ENCODE results near the gene COLEC11. TPM values are rescaled to one million over a fixed set of nuclear protein-coding genes. Genes with fewer than 3 reads are reported as not detected.

Gene COLEC11
- total and polyA plus RNA-seq, 2 donors (not counting 1 experiment from before 2014, with no cell fraction given): not detected

DNA sequence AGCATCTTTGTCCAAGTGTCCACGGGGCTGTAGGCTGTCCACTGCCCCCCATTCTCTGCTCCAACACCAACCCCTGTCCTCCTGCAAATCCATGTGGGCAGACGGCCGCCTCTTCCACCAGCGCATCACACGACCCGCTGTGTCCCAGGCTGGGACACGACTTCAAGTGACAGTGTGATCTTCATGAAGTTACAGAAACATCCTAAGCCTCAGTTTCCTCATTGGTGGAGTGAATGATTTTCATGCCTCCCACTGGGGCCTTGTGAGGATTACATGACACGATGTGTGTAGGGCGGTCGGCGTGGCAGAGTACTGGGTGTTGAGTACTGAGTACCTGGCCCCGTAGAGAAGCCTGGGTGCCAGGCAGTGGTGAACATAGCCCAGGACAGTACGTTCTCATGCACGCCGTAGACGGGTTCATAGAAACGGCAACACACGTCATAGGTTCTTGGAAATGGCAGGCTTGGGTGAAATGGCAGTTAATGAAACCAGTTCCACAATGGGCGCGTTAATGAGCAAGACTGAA, 53.8 kb downstream of the COLEC11 start:
- no peak overlapping the region for H3K4me3 Mint-ChIP-seq
- ChIA-PET POLR2A (no interaction called here), CTCF (interaction anchor here (6.8 kb wide), 1 partner anchor 224 kb away, joined by 91 read pairs; no protein-coding TSS in a partner anchor)
- Histone ChIP-seq H3K79me2 (ENCODE audit: control insufficient read depth, insufficient read depth, low read length) (no peaks in the 10 kb centered on the region), H3K4me3 (ENCODE audit: control extremely low read depth in 1 of 5, extremely low read depth in 1 of 5, insufficient read depth in 1 of 5, low read depth in 2 of 5, low read length in 4 of 5) (no peak overlapping the region), H3K9ac (ENCODE audit: low read length) (no peak overlapping the region), H3K4me1 (ENCODE audit: control insufficient read depth in 2 of 2, insufficient read depth in 2 of 2, low read length in 2 of 2) (peaks cover 14 to 15% of the 10 kb centered on the region in 2 donors), H3K36me3 (replicated peaks in 1 of 2; ENCODE audit: control extremely low read depth in 1 of 2, control insufficient read depth in 1 of 2, extremely low read depth in 1 of 2, insufficient read depth in 2 of 2, low read length in 1 of 2) (no peaks in the 10 kb centered on the region), H3K27me3 (replicated peaks in 1 of 4; ENCODE audit: control extremely low read depth in 1 of 4, control insufficient read depth in 3 of 4, insufficient read depth in 4 of 4, low read length in 3 of 4) (peaks cover 0 to 16% (median 1%) of the 10 kb centered on the region in 4 experiments), H4K20me1 (ENCODE audit: control insufficient read depth, insufficient read depth, low read length, poor library complexity, severe bottlenecking) (no peaks in the 10 kb centered on the region), H3K4me2 (replicated peaks; ENCODE audit: low read depth, low read length, poor library complexity, severe bottlenecking) (no peak overlapping the region), H2AFZ (ENCODE audit: insufficient read depth, low read depth, low read length, poor library complexity, severe bottlenecking) (no peak overlapping the region), H3K9me3 (ENCODE audit: control extremely low read depth in 1 of 3, control insufficient read depth in 2 of 3, insufficient read depth in 1 of 3, low read length in 2 of 3) (no peaks in the 10 kb centered on the region), H3K27ac (ENCODE audit: low read length in 2 of 2) (no peak overlapping the region)
- WGBS (ENCODE audit: insufficient coverage): 92% methylated on average over 18 of the region's 20 CpGs
- peaks cover 14% of the 10 kb centered on the region for H3K4me1 Mint-ChIP-seq
- H3K27ac Mint-ChIP-seq: no peak overlapping the region
- TF ChIP-seq, protein P1, sequence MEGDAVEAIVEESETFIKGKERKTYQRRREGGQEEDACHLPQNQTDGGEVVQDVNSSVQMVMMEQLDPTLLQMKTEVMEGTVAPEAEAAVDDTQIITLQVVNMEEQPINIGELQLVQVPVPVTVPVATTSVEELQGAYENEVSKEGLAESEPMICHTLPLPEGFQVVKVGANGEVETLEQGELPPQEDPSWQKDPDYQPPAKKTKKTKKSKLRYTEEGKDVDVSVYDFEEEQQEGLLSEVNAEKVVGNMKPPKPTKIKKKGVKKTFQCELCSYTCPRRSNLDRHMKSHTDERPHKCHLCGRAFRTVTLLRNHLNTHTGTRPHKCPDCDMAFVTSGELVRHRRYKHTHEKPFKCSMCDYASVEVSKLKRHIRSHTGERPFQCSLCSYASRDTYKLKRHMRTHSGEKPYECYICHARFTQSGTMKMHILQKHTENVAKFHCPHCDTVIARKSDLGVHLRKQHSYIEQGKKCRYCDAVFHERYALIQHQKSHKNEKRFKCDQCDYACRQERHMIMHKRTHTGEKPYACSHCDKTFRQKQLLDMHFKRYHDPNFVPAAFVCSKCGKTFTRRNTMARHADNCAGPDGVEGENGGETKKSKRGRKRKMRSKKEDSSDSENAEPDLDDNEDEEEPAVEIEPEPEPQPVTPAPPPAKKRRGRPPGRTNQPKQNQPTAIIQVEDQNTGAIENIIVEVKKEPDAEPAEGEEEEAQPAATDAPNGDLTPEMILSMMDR (IDR thresholded peaks at IDR 0.05): no peak
- TF ChIP-seq EZH2 (IDR thresholded peaks at IDR 0.05; ENCODE audit: borderline replicate concordance, insufficient read depth, low read depth, low read length, poor library complexity, severe bottlenecking): no peak
- no peaks in the 10 kb centered on the region for H3K27me3 Mint-ChIP-seq
- ATAC-seq (ENCODE audit: low read depth) (no peak), DNase-seq (no peak)
- H3K9me3 Mint-ChIP-seq (ENCODE audit: insufficient read depth): no peaks in the 10 kb centered on the region
- intact Hi-C loops (cut with micrococcal nuclease): no loop called here

DNA sequence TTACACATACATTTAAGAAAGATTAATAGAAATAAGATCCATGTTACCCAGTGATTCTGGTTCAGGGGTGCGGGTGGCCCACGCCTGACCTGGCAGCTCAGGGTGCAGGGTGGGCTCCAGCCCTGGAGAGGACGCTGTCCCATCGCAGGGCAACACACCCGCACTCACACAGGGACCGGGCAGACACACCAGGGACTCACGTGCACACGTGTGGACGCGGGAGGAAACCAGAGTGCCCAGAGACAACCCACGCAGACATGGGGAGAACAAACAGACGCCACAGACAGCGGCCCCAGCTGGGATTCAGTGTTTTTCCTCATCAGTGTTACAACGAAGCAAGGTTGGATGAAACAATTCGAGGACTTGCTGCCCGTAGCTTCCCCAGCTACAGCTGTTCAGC, 54.7 kb downstream of the COLEC11 start:
- no peak overlapping the region for H3K27ac ChIP-seq (ENCODE audit: low read length in 2 of 2)
- no peak overlapping the region for H3K27ac Mint-ChIP-seq
- CTCF ChIA-PET: interaction anchor here (6.8 kb wide), 1 partner anchor 224 kb away, joined by 91 read pairs; no protein-coding TSS in a partner anchor

More for the DNA sequence above, 54.7 kb downstream of the COLEC11 start:
- TF ChIP-seq EZH2 (IDR thresholded peaks at IDR 0.05; ENCODE audit: borderline replicate concordance, insufficient read depth, low read depth, low read length, poor library complexity, severe bottlenecking): no peak
- TF ChIP-seq, protein P1 (IDR thresholded peaks at IDR 0.05): no peak
- intact Hi-C loops (cut with micrococcal nuclease): no loop called here
- Histone ChIP-seq H3K79me2 (ENCODE audit: control insufficient read depth, insufficient read depth, low read length) (no peaks in the 10 kb centered on the region), H3K27me3 (replicated peaks in 1 of 4; ENCODE audit: control extremely low read depth in 1 of 4, control insufficient read depth in 3 of 4, insufficient read depth in 4 of 4, low read length in 3 of 4) (peaks cover 0 to 16% (median 1%) of the 10 kb centered on the region in 4 experiments), H3K9ac (ENCODE audit: low read length) (no peak overlapping the region), H2AFZ (ENCODE audit: insufficient read depth, low read depth, low read length, poor library complexity, severe bottlenecking) (no peak overlapping the region), H3K9me3 (ENCODE audit: control extremely low read depth in 1 of 3, control insufficient read depth in 2 of 3, insufficient read depth in 1 of 3, low read length in 2 of 3) (no peaks in the 10 kb centered on the region), H3K4me3 (ENCODE audit: control extremely low read depth in 1 of 5, extremely low read depth in 1 of 5, insufficient read depth in 1 of 5, low read depth in 2 of 5, low read length in 4 of 5) (no peak overlapping the region), H3K4me2 (replicated peaks; ENCODE audit: low read depth, low read length, poor library complexity, severe bottlenecking) (no peak overlapping the region), H3K4me1 (ENCODE audit: control insufficient read depth in 2 of 2, insufficient read depth in 2 of 2, low read length in 2 of 2) (peaks cover 14 to 15% of the 10 kb centered on the region in 2 donors), H4K20me1 (ENCODE audit: control insufficient read depth, insufficient read depth, low read length, poor library complexity, severe bottlenecking) (no peaks in the 10 kb centered on the region), H3K36me3 (replicated peaks in 1 of 2; ENCODE audit: control extremely low read depth in 1 of 2, control insufficient read depth in 1 of 2, extremely low read depth in 1 of 2, insufficient read depth in 2 of 2, low read length in 1 of 2) (no peaks in the 10 kb centered on the region)
- Mint-ChIP-seq H3K4me1 (peaks cover 14% of the 10 kb centered on the region), H3K9me3 (ENCODE audit: insufficient read depth) (no peaks in the 10 kb centered on the region), H3K4me3 (no peak overlapping the region), H3K27me3 (no peaks in the 10 kb centered on the region)
- ATAC-seq (ENCODE audit: low read depth): no peak
- no peak for DNase-seq
- POLR2A ChIA-PET: no interaction called here
- 79% methylated on average over 16 of the region's 16 CpGs for WGBS (ENCODE audit: insufficient coverage)

Measured in B cell (primary cell).